Hematopoietic multipotent progenitor cell treated with erythropoietin and hydrocortisone succinate and interleukin-3 and kit ligand, for 15 days (in vitro differentiated cells): ENCODE data around the gene ONECUT3.

Experiments
- DNase-seq: peaks from one replicate; pipeline ENCODE4 v3.0.0-alpha.2; 2015; ENCODE audit warnings: low spot score

ONECUT3 gene

DNA sequence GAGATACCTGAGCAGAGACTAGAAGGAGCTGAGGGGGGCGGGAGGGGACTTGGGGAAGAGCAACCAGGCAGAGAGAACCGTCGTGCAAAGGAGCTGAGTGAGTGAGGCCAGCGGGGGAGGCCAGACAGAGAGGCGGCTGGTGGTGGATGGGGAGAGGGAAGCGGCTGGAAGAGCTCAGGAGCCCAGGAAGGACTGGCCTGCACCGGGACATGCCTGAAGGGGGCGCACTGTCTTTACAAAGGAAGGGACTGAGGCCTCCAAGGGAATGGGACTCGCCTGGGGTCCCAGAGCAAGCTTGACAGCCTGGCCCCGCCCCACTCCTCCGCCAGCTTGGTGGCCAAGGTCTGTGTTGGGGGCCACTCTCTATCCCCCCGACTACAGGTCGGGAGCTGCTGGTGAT is 14.9 kb downstream of the ONECUT3 start:
- DNase-seq: peak; percentile 15

GRCh38 chr19:1768918-1769644 is 15.8 kb downstream of the ONECUT3 start:
- no peak for DNase-seq

DNA sequence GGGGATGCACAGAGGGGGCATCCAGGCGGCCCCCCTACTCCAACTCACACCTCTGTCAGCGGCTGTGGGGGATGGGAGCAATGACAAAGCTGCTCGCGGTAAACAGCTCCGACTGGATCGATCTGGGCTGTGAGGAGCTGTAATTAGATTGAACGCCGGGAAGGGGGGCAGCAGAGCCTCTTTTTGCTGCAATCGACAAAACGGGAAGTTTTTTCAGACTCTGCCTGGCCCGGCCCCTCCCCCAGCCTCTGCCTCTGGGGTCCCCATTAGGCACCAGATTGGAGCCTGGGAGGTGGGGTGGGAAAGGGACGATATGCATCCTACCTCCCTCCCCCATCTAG is 16.3 kb downstream of the ONECUT3 start:
- DNase-seq: no peak

- DNase-seq: no peak
Measured at GRCh38 chr19:1770866-1771576, 17.7 kb downstream of the ONECUT3 start.

DNA sequence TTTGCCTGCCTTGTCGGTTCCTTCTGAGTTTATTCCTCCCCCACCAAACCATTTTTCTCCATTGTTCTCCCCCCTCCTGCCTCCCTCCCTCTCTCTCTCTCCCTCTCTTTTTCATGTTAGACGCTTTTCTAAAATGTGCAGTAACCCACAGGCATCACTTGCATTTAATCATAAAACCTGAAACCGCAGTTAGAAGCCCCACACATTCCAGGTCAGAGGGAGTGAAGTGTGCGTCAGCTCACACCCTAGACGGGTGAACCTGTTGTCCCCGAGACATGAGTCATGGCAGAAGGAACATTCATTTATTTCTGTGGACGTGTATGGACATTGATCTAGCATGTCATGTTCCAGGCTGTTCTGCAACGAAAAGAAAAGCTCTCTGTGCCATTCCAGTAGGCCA is 19.9 kb downstream of the ONECUT3 start:
- DNase-seq: no peak

DNA sequence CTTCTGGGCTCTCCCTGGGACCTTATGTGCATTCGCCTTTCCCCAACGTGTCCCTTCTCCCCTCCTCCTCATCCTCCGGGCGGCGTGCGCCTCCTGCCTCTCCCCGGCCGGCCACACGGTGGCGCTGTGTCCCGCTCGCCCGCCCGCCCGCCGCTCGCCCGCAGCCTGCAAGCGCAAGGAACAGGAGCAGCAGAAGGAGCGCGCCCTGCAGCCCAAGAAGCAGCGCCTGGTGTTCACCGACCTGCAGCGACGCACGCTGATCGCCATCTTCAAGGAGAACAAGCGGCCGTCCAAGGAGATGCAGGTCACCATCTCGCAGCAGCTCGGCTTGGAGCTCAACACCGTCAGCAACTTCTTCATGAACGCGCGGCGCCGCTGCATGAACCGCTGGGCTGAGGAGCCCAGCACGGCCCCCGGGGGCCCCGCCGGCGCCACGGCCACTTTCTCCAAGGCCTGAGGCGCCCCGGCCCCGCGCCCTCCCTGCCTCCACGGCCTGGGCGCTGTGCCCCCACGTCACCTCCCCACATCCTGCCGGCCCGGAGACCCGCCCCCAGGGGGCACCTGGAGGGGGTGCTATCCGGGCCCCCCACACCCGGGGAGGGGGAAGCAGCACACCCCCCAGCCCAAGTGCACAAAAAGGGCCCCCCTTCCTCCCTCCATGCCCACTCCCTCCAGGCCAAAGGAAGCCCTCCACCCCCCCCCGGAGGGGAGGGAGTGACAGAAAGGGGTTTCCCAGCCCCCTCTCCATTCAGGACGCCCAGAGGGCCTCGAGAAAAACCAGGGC is 21.9 kb downstream of the ONECUT3 start:
- peak; percentile 51 for DNase-seq

GRCh38 chr19:1775951-1776605 is 22.8 kb downstream of the ONECUT3 start:
- DNase-seq: no peak

GRCh38 chr19:1776606-1777147 is 23.4 kb downstream of the ONECUT3 start:
- no peak for DNase-seq

GRCh38 chr19:1777149-1777548 is 23.8 kb downstream of the ONECUT3 start:
- no peak for DNase-seq

- DNase-seq: no peak
Measured at GRCh38 chr19:1779574-1779973, 26.3 kb downstream of the ONECUT3 start.

DNA sequence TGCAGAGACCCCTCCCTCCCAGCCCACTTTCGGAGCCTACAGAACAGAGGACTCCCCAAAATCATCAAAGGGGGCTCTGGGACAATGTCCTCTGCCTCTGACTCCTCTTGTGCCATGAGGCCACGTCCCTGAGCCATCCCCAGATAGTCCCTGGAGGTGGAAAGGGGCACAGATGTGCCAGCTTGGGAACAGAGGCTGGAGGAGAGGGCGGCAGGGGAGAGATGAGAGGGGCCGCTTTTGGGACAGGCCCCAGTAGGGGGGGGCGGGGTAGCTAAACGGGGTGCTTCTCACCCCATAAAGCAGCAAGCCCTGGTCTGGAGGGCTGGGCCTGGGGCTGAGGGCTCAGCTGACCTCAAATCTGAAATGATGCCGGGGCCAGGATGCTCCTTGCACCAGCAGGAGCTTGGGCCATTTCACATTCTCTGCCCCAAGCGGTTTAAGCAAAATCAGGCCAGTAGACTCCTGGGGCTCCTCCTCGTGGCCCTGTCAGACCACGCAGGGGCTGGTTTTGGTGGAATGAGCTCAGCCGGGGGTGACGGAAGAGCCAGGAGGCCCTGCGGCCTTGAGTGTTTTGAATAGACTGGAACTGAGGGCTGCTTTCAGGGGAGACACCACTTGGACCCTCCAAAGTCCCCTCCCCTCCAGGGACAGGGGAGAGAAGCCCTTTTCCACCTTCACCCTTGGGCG is 27.1 kb downstream of the ONECUT3 start:
- DNase-seq: no peak

- no peak for DNase-seq
Measured at GRCh38 chr19:1782521-1782920, 29.2 kb downstream of the ONECUT3 start.

GRCh38 chr19:1783354-1783753 is 30.0 kb downstream of the ONECUT3 start:
- no peak for DNase-seq

DNA sequence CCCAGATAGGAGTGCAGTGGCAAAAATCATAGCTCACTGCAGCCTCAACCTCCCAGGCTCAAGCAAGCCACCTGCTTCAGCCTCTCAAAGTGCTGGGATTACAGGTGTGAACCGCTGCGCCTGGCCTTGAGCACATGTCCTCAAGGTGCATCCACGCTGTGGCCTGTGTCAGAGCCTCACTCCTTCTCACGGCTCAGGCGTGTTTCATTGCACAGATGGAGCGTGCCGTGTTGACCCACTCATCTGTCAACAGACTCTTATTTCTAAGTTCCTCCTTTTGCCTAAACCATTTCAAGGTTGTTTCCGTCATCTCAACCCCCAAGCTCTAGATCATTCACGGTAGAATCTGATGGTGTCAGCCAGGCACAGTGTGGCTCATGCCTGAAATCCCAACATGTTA is 30.6 kb downstream of the ONECUT3 start:
- no peak for DNase-seq

GRCh38 chr19:1785310-1785709 is 32.0 kb downstream of the ONECUT3 start:
- DNase-seq: no peak

DNA sequence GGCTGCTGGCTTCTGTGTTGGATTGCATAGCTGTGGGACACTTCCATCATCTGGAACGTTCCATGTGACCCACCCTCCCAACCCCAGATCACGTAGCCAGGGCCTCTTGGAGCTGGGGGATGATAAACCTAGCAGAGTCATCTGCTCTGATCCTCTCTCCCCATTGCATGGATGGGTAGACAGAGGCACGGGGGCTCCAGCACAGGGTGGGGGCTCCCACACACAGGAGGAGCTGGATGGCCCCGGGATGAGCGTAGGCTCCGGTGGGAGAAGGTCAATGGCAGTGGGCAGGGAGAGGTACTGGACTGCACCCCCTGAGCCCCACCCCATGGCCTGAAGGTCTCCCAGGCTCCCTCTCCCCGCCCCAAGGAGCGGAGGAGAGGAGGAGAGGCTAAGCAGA is 33.4 kb downstream of the ONECUT3 start:
- DNase-seq: no peak

DNA sequence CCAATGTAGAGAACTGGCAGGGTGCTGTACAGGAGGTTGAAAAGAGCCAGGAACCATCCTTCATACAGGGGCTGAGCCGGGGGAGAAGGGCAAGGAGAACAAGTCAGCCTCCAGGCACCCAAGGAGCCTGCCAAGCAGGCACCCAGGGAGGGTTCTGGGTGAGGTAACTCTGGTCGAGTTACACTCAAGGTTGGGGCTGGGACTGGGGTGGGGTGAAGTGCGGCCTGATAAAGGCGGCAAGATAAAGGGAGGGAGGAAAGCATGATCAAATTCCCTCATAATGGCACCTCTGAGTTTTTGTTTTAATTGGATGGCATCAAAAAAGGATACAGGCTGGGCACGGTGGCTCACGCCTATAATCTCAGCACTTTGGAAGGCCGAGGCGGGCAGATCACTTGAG is 33.8 kb downstream of the ONECUT3 start:
- DNase-seq: no peak

DNA sequence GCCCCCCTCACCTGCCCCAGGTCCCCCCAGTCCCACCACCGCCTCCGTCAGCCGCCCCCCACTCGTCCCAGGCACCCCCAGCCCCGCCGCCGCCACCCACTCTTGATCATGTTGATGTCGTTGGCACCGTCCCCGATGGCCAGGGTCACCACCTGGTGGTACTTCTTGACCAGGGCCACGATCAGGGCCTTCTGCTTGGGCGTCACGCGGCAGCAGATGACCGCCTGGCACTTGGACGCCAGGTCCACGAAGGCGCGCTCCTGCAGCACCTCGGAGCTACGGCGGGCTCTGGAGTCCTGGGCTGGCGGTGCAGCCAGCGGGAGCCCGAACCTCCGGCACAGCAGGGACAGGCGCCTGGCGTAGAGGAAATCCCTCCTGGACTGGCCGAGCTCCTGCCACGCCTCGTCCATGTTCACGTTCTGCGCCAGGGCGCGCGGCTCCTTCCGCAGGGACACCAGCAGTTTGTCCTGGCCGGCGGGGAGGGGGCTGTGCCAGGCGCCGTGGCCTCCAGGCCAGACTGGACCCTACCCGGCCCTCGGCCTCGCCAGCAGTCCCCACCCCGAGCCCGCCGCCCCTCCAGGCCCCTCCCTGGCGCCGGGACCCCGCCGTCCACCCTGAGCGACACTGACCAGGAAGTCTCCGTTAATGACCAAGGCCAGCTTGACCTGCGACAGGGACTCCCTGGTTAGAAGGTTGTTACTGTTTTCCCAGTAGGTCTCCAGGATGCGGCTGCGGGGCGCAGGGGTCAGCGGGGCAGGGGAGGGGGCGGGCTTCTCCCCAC is 36.1 kb downstream of the ONECUT3 start:
- DNase-seq: no peak

DNA sequence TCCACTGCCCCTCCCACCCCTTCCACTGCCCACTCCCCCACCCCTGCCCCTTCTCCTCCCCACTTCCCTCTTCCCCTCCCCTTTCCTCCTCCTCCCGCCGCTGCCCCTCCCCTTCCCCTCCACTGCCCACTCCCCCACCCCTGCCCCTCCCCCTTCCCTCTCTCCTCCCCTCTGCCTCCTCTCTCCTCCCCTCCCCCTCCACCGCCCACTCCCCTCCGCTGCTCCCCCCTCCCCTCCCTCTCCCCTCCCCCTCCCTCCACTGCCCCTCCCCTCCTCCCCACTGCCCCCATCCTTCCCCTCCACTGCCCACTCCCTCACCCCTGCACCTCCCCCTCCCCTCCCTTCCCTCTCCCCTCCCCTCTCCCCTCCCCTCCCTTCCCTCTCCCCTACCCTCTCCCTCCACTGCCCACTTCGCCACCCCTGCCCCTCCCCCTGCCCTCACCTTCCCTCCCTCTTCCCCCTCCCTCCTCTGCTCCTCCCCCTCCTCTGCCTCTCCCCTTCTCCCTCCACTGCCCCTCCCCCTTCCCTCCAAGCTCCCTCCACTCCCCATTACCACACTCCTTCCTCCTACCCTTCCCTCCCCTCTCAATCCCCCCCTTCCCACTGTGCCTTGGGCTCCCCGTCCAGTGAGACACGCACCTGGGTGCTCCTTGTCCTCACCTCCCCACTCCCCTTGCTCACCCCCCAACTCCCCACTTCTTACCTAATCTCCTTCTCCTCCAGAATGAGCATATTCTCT is 36.9 kb downstream of the ONECUT3 start:
- no peak for DNase-seq

- DNase-seq: no peak
Measured at GRCh38 chr19:1791879-1792278, 38.6 kb downstream of the ONECUT3 start.
